C4-2B (cell line): ENCODE measurements around the gene CLEC2D.

ENCODE experiments used
- ZFX ChIP-seq: fragments of 450-650 bp; IDR thresholded peaks from 2 replicates; pipeline ENCODE4 v1.6.1; 2017
- TF ChIP-seq, protein P1 (sequence below): fragments of 450-650 bp; conservative IDR thresholded peaks from 2 replicates; pipeline ENCODE4 v1.5.1; 2017; ENCODE audit warnings: mild to moderate bottlenecking

DNA sequence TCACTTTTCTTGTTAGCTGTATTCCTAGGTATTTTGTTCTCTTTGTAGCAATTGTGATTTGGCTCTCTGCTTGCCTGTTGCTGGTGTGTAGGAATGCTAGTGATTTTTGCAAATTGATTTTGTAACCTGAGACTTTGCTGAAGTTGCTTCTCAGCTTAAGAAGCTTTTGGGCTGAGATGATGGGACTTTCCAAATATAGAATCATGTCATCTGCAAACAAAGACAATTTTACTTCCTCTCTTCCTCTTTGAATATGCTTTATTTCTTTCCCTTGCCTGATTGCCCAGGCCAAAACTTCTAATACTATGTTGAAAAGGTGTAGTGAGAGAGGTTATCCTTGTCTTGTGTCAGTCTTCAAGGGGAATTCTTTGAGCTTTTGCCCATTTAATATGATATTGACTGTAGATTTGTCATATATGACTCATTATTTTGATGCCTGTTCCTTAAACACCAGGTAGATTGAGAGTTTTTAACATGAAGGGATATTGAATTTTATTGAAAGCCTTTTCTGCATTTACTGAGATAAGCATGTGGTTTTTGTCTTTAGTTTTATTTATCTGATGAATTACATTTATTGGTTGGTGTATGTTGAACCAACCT lies 36.7 kb downstream of the CLEC2D start:
- TF ChIP-seq, protein P1, sequence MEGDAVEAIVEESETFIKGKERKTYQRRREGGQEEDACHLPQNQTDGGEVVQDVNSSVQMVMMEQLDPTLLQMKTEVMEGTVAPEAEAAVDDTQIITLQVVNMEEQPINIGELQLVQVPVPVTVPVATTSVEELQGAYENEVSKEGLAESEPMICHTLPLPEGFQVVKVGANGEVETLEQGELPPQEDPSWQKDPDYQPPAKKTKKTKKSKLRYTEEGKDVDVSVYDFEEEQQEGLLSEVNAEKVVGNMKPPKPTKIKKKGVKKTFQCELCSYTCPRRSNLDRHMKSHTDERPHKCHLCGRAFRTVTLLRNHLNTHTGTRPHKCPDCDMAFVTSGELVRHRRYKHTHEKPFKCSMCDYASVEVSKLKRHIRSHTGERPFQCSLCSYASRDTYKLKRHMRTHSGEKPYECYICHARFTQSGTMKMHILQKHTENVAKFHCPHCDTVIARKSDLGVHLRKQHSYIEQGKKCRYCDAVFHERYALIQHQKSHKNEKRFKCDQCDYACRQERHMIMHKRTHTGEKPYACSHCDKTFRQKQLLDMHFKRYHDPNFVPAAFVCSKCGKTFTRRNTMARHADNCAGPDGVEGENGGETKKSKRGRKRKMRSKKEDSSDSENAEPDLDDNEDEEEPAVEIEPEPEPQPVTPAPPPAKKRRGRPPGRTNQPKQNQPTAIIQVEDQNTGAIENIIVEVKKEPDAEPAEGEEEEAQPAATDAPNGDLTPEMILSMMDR = no peak
- no peak for TF ChIP-seq ZFX
